A549 (cell line): ENCODE results near the gene CIROP.

Source experiments
- CBX2 ChIP-seq: fragments of 200-600 bp; sonication (generic); IDR thresholded peaks from 2 replicates; pipeline ENCODE4 v1.6.1; 2016; ENCODE audit warnings: low read depth, mild to moderate bottlenecking, borderline replicate concordance
- MAX ChIP-seq: IDR thresholded peaks from 2 replicates; pipeline ENCODE4 v1.6.1; 2012

GRCh38 chr14:23066855-23067744 lies 37.7 kb downstream of the CIROP start:
- no peak for TF ChIP-seq CBX2
- TF ChIP-seq MAX, result no peak
